IPS DF 4.7 (cell line): ENCODE measurements around the gene NOD2.

Source experiments
- DNase-seq: peaks from one replicate; pipeline ENCODE4 v3.0.0-alpha.2; 2013; ENCODE audit warnings: low spot score; ENCODE audit errors: extremely low read depth

NOD2 gene

GRCh38 chr16:50781043-50781442 lies 87.6 kb downstream of the NOD2 start:
- peak; percentile 22 for DNase-seq

GRCh38 chr16:50781518-50781917 lies 88.1 kb downstream of the NOD2 start:
- no peak for DNase-seq
